ENCODE data around the gene LPO. TPM values are rescaled to one million over a fixed set of nuclear protein-coding genes. Genes with fewer than 3 reads are reported as not detected.

The LPO gene
- polyA plus RNA-seq (2013, experiment 1 of 2), result not detected
- not detected for polyA plus RNA-seq (2013, experiment 2 of 2)

DNA sequence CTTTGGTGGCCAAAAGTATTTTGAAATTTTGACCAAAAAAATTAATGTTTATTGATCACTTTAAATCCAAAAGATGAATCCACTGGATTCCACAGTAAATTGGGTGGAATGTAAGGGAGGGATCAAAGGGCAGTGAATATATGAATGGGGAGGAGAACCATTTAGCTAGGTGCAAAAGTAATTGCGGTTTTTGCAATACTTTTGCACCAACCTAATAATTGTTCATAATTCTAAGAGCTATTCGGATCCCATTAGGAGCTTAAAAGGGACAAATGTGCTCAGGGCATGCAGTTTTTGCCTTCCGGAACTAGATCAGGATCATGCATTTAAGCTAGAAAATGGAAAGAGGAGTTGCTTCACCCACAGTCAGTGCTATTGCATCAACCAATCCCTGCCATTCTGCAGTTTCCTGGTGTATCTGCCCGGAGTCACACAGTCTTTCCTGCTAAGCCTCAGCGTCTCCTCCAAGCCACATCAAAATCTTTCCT lies at the start of gene LPO:
LPO (plus strand) TSS at position 438 of the 488 bp plus-strand sequence. CDS start 4,396 bp downstream, outside the sequence.
- Histone ChIP-seq H3K27ac (ENCODE audit: low read depth, low read length) (no peak within 1 kb of the TSS), H3K9ac (ENCODE audit: low read depth, low read length) (no peak within 1 kb of the TSS), H3K4me1 (ENCODE audit: insufficient read depth, low read length) (0 out of 2 replicates have a peak, but pooled peaks cover 2% of the 10 kb centered on the region), H3K4me3 (ENCODE audit: low read length) (no peak within 1 kb of the TSS), H3K27me3 (ENCODE audit: insufficient read depth, low read length) (peaks cover 45% of the 10 kb centered on the region), H3K9me3 (ENCODE audit: insufficient read depth, low read depth, low read length) (no peaks in the 10 kb centered on the region), H3K36me3 (ENCODE audit: insufficient read depth, low read length) (no peaks in the 10 kb centered on the region)
- WGBS, result 84% methylated on average over 5 of the region's 5 CpGs

GRCh38 chr17:58189436-58190146 lies 48.8 kb upstream of the LPO start:
- peaks cover 4% of the 10 kb centered on the region; the same call in 1 of the 2 replicates for H3K27me3 ChIP-seq (ENCODE audit: insufficient read depth, low read length)
- no peak overlapping the region for H3K4me3 ChIP-seq (ENCODE audit: low read length)
- peaks cover 6% of the 10 kb centered on the region; the same call in 1 of the 2 replicates for H3K4me1 ChIP-seq (ENCODE audit: insufficient read depth, low read length)
- no peaks in the 10 kb centered on the region for H3K36me3 ChIP-seq (ENCODE audit: insufficient read depth, low read length)
- no peaks in the 10 kb centered on the region for H3K9me3 ChIP-seq (ENCODE audit: insufficient read depth, low read depth, low read length)
- 82% methylated on average over 11 of the region's 11 CpGs for WGBS
- H3K27ac ChIP-seq (ENCODE audit: low read depth, low read length), result no peak overlapping the region
- H3K9ac ChIP-seq (ENCODE audit: low read depth, low read length), result no peak overlapping the region

DNA sequence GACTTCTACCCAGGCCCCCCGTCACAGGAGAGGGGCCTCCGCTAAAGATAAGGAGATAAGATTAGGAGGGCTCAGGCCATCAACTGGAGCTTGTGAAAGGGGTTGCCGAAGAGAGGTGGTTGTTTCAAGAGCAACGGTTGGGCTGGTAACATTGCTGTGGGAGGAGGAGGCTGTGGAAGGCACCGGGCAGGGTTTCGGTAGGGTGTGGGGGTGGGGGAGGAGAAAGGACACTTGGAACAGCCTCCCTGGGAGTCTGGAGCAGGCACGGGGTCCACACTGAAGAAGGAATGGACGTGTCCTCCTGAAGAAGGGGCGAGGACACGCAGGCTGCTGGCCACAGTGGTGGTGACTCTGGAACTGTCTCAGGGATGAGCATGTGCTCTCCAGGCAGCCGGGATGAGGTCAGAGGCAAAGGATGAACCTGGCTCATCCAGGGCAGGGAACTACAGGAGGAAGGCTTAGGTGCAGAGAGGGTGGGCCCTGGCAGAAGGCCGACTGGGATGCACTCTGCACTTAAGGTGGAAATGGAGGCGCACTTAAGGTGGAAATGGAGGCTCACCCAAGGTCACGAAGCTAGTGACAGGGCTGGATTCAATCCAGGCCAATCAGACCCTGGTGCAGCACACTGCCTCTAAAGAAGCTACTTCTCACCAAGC lies 47.0 kb upstream of the LPO start:
- no peak overlapping the region for H3K9ac ChIP-seq (ENCODE audit: low read depth, low read length)
- no peaks in the 10 kb centered on the region for H3K9me3 ChIP-seq (ENCODE audit: insufficient read depth, low read depth, low read length)
- H3K27ac ChIP-seq (ENCODE audit: low read depth, low read length), result no peak overlapping the region
- 0 out of 2 replicates have a peak, but pooled peaks cover 3% of the 10 kb centered on the region for H3K4me1 ChIP-seq (ENCODE audit: insufficient read depth, low read length)
- H3K27me3 ChIP-seq (ENCODE audit: insufficient read depth, low read length), result peaks cover 4% of the 10 kb centered on the region; the same call in 1 of the 2 replicates
- H3K36me3 ChIP-seq (ENCODE audit: insufficient read depth, low read length), result no peaks in the 10 kb centered on the region
- H3K4me3 ChIP-seq (ENCODE audit: low read length), result no peak overlapping the region
- WGBS, result 72% methylated on average over 14 of the region's 14 CpGs

DNA sequence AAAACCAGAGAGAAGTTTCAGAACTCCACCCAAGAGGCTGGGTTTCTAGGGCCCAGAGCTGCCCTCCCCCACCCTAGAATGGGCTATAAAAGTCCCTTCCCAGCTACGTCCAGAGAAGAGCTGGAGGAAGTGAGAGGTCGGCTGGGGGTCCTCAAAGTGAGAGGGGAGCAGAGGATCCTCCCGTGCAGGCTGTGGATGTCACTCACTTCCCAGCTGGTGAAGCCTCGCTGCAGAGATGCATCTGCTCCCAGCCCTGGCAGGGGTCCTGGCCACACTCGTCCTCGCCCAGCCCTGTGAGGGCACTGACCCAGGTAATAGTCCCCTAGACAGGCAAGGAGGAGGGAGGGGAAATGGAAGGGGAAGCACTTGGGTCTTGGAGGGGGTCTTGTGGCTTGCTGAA lies 45.8 kb upstream of the LPO start, which contains the start of gene EPX:
EPX (plus strand) TSS at position 115 of the 400 bp plus-strand sequence; CDS start at position 236, 121 bp downstream.
- Histone ChIP-seq H3K36me3 (ENCODE audit: insufficient read depth, low read length) (no peaks in the 10 kb centered on the region), H3K4me1 (ENCODE audit: insufficient read depth, low read length) (0 out of 2 replicates have a peak, but pooled peaks cover 3% of the 10 kb centered on the region), H3K9ac (ENCODE audit: low read depth, low read length) (no peak within 1 kb of the TSS), H3K9me3 (ENCODE audit: insufficient read depth, low read depth, low read length) (no peaks in the 10 kb centered on the region), H3K4me3 (ENCODE audit: low read length) (no peak within 1 kb of the TSS), H3K27ac (ENCODE audit: low read depth, low read length) (no peak within 1 kb of the TSS), H3K27me3 (ENCODE audit: insufficient read depth, low read length) (peaks cover 4% of the 10 kb centered on the region; the same call in 1 of the 2 replicates)
- 64% methylated on average over 6 of the region's 6 CpGs for WGBS

- 89% methylated on average over 18 of the region's 18 CpGs for WGBS
- no peaks in the 10 kb centered on the region for H3K9me3 ChIP-seq (ENCODE audit: insufficient read depth, low read depth, low read length)
Observed at GRCh38 chr17:58193641-58194255, 44.6 kb upstream of the LPO start.

GRCh38 chr17:58195518-58196123 lies 42.8 kb upstream of the LPO start:
- H3K4me3 ChIP-seq (ENCODE audit: low read length), result no peak overlapping the region
- H3K27ac ChIP-seq (ENCODE audit: low read depth, low read length), result no peak overlapping the region
- H3K36me3 ChIP-seq (ENCODE audit: insufficient read depth, low read length), result no peaks in the 10 kb centered on the region
- WGBS, result 86% methylated on average over 5 of the region's 5 CpGs
- H3K9me3 ChIP-seq (ENCODE audit: insufficient read depth, low read depth, low read length), result no peaks in the 10 kb centered on the region
- no peak overlapping the region for H3K9ac ChIP-seq (ENCODE audit: low read depth, low read length)
- 0 out of 2 replicates have a peak, but pooled peaks cover 3% of the 10 kb centered on the region for H3K4me1 ChIP-seq (ENCODE audit: insufficient read depth, low read length)
- H3K27me3 ChIP-seq (ENCODE audit: insufficient read depth, low read length), result no peaks in the 10 kb centered on the region

More at GRCh38 chr17:58193641-58194255, 44.6 kb upstream of the LPO start:
- Histone ChIP-seq H3K4me3 (ENCODE audit: low read length) (no peak overlapping the region), H3K9ac (ENCODE audit: low read depth, low read length) (no peak overlapping the region), H3K4me1 (ENCODE audit: insufficient read depth, low read length) (0 out of 2 replicates have a peak, but pooled peaks cover 3% of the 10 kb centered on the region), H3K27ac (ENCODE audit: low read depth, low read length) (no peak overlapping the region), H3K36me3 (ENCODE audit: insufficient read depth, low read length) (no peaks in the 10 kb centered on the region), H3K27me3 (ENCODE audit: insufficient read depth, low read length) (no peaks in the 10 kb centered on the region; the same call in 1 of the 2 replicates)

- no peak overlapping the region for H3K27ac ChIP-seq (ENCODE audit: low read depth, low read length)
- WGBS, result 91% methylated on average over 7 of the region's 7 CpGs
- H3K4me1 ChIP-seq (ENCODE audit: insufficient read depth, low read length), result no peaks in the 10 kb centered on the region
- H3K4me3 ChIP-seq (ENCODE audit: low read length), result no peak overlapping the region
- no peaks in the 10 kb centered on the region for H3K27me3 ChIP-seq (ENCODE audit: insufficient read depth, low read length)
- no peaks in the 10 kb centered on the region for H3K36me3 ChIP-seq (ENCODE audit: insufficient read depth, low read length)
- no peaks in the 10 kb centered on the region for H3K9me3 ChIP-seq (ENCODE audit: insufficient read depth, low read depth, low read length)
- H3K9ac ChIP-seq (ENCODE audit: low read depth, low read length), result no peak overlapping the region
Observed at GRCh38 chr17:58196610-58197009, 41.8 kb upstream of the LPO start.

GRCh38 chr17:58200024-58200633 lies 38.3 kb upstream of the LPO start:
- no peaks in the 10 kb centered on the region for H3K36me3 ChIP-seq (ENCODE audit: insufficient read depth, low read length)
- no peaks in the 10 kb centered on the region for H3K27me3 ChIP-seq (ENCODE audit: insufficient read depth, low read length)
- H3K27ac ChIP-seq (ENCODE audit: low read depth, low read length), result no peak overlapping the region
- WGBS, result 62% methylated on average over 14 of the region's 14 CpGs
- no peaks in the 10 kb centered on the region for H3K9me3 ChIP-seq (ENCODE audit: insufficient read depth, low read depth, low read length)
- H3K9ac ChIP-seq (ENCODE audit: low read depth, low read length), result no peak overlapping the region
- no peaks in the 10 kb centered on the region for H3K4me1 ChIP-seq (ENCODE audit: insufficient read depth, low read length)
- no peak overlapping the region for H3K4me3 ChIP-seq (ENCODE audit: low read length)

DNA sequence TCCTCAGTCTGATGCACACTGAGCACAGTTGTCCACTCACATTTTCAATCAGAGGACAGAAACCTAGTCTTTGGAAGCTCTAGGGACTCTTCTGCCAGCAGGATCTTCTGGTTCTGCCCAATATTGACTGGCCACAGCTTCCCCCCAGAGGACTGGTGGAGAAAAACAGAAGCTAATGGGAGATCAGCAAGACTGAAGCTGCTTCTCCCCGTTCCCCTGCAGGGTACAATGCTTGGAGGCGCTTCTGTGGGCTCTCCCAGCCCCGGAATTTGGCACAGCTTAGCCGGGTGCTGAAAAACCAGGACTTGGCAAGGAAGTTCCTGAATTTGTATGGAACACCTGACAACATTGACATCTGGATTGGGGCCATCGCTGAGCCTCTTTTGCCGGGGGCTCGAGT lies 35.5 kb upstream of the LPO start:
- H3K4me3 ChIP-seq (ENCODE audit: low read length), result no peak overlapping the region
- H3K27me3 ChIP-seq (ENCODE audit: insufficient read depth, low read length), result no peaks in the 10 kb centered on the region
- H3K4me1 ChIP-seq (ENCODE audit: insufficient read depth, low read length), result no peaks in the 10 kb centered on the region
- no peak overlapping the region for H3K27ac ChIP-seq (ENCODE audit: low read depth, low read length)
- WGBS, result 92% methylated on average over 7 of the region's 7 CpGs
- no peak overlapping the region for H3K9ac ChIP-seq (ENCODE audit: low read depth, low read length)
- H3K9me3 ChIP-seq (ENCODE audit: insufficient read depth, low read depth, low read length), result no peaks in the 10 kb centered on the region
- peaks cover 11% of the 10 kb centered on the region for H3K36me3 ChIP-seq (ENCODE audit: insufficient read depth, low read length)

DNA sequence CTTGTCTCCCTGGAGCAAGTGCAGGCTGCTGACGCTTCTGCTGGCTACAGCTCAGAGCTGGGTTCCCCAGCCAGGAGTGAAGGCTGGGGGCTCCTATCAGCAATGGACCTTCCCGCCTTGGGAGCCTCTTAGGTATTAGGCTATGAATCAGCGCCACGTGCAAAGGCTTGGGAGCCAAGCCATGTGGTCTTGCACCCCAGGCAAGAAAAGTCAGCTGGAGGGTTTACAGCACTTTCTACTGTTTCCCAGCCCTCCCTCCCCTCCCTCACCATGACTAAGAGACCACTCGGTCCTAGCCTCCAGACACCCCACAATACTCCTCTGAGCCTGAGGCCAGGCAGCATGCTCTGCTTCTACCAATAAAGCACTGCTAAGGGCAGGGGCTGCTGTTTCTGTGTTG lies 33.6 kb upstream of the LPO start:
- 90% methylated on average over 5 of the region's 5 CpGs for WGBS
- H3K36me3 ChIP-seq (ENCODE audit: insufficient read depth, low read length), result peaks cover 23% of the 10 kb centered on the region
- H3K4me3 ChIP-seq (ENCODE audit: low read length), result no peak overlapping the region
- no peak overlapping the region for H3K9ac ChIP-seq (ENCODE audit: low read depth, low read length)
- H3K9me3 ChIP-seq (ENCODE audit: insufficient read depth, low read depth, low read length), result no peaks in the 10 kb centered on the region
- no peak overlapping the region for H3K27ac ChIP-seq (ENCODE audit: low read depth, low read length)
- H3K27me3 ChIP-seq (ENCODE audit: insufficient read depth, low read length), result no peaks in the 10 kb centered on the region
- H3K4me1 ChIP-seq (ENCODE audit: insufficient read depth, low read length), result no peaks in the 10 kb centered on the region

Measured in HUES64 (cell line).